Neural cell (in vitro differentiated cells): ENCODE measurements around the gene TCIRG1. TPM values are rescaled to one million over a fixed set of nuclear protein-coding genes. Genes with fewer than 3 reads are reported as not detected.

Experiments used
- H2AFZ ChIP-seq: fragments of 200-600, 300-800 bp; sonication (generic), shearing (Covaris generic); 2 replicates; pipeline ENCODE4 v1.6.0; 2014; ENCODE audit warnings: low read depth, mild to moderate bottlenecking, antibody characterized with exemption, low read length, moderate library complexity
- H3F3A ChIP-seq: fragments of 200-600 bp; shearing (Covaris generic); 2 replicates; pipeline ENCODE4 v1.6.1; 2016; ENCODE audit warnings: mild to moderate bottlenecking, moderate library complexity, mixed read lengths, antibody characterized with exemption, low read length; ENCODE audit not compliant: insufficient read depth, poor library complexity, severe bottlenecking
- H3K27ac ChIP-seq: fragments of 200-600, 300-800 bp; sonication (generic), shearing (Covaris generic); 2 replicates; pipeline ENCODE4 v1.5.1; 2014; ENCODE audit warnings: mild to moderate bottlenecking, low read length, moderate library complexity
- H3K27me3 ChIP-seq: fragments of 300-800, 200-600 bp; sonication (generic), shearing (Covaris generic); 2 replicates; pipeline ENCODE4 v1.6.0; 2014; ENCODE audit warnings: mild to moderate bottlenecking, low read depth, low read length, moderate library complexity; ENCODE audit not compliant: insufficient read depth
- H3K36me3 ChIP-seq: fragments of 300-800, 200-600 bp; sonication (generic), shearing (Covaris generic); 2 replicates; pipeline ENCODE4 v1.5.1; 2014; ENCODE audit warnings: mild to moderate bottlenecking, antibody characterized with exemption, low read length, moderate library complexity; ENCODE audit not compliant: insufficient read depth
- H3K4me2 ChIP-seq: fragments of 300-800, 200-600 bp; sonication (generic), shearing (Covaris generic); 2 replicates; pipeline ENCODE4 v1.6.0; 2014; ENCODE audit warnings: mild to moderate bottlenecking, low read length
- H3K4me3 ChIP-seq: fragments of 300-800, 200-600 bp; sonication (generic), shearing (Covaris generic); 2 replicates; pipeline ENCODE4 v1.5.1; 2014; ENCODE audit warnings: mild to moderate bottlenecking, low read length, moderate library complexity
- H3K79me2 ChIP-seq: fragments of 200-600 bp; shearing (Covaris generic); replicated peaks from 2 replicates; pipeline ENCODE4 v1.6.0; 2014; ENCODE audit warnings: mild to moderate bottlenecking, low read length, moderate library complexity; ENCODE audit not compliant: insufficient read depth
- H3K9ac ChIP-seq: fragments of 300-800, 200-600 bp; sonication (generic), shearing (Covaris generic); 2 replicates; pipeline ENCODE4 v1.6.1; 2016; ENCODE audit warnings: mild to moderate bottlenecking, low read length, mixed read lengths
- H3K9me2 ChIP-seq: fragments of 200-600 bp; shearing (Covaris generic); 2 replicates; pipeline ENCODE4 v1.6.1; 2016; ENCODE audit warnings: mild to moderate bottlenecking, low read length, mixed read lengths; ENCODE audit not compliant: insufficient read depth
- H3K9me3 ChIP-seq: fragments of 200-600, 300-800 bp; sonication (generic), shearing (Covaris generic); 2 replicates; pipeline ENCODE4 v1.6.1; 2016; ENCODE audit warnings: mild to moderate bottlenecking, mixed run types, low read length, moderate library complexity, mixed read lengths
- H4K20me1 ChIP-seq: fragments of 200-600 bp; shearing (Covaris generic); 2 replicates; pipeline ENCODE4 v1.6.1; 2016; ENCODE audit warnings: mild to moderate bottlenecking, mixed run types; ENCODE audit not compliant: insufficient read depth
- CTCF ChIP-seq: fragments of 450-650 bp; IDR thresholded peaks from 2 replicates; pipeline ENCODE4 v1.5.1; 2014; ENCODE audit warnings: antibody characterized with exemption, mild to moderate bottlenecking, moderate library complexity; ENCODE audit not compliant: poor library complexity, severe bottlenecking
- EP300 ChIP-seq: fragments of 450-650 bp; conservative IDR thresholded peaks from 2 replicates; pipeline ENCODE4 v1.6.1; 2014; ENCODE audit warnings: antibody characterized with exemption, mild to moderate bottlenecking, moderate library complexity; ENCODE audit not compliant: poor library complexity, severe bottlenecking
- EZH2 ChIP-seq: fragments of 200-600, 300-800 bp; shearing (Covaris generic), sonication (generic); IDR thresholded peaks from 2 replicates; pipeline ENCODE4 v1.6.1; 2014; ENCODE audit warnings: antibody characterized with exemption, low read length, borderline replicate concordance, mild to moderate bottlenecking; ENCODE audit not compliant: insufficient read depth, poor library complexity, severe bottlenecking
- MXI1 ChIP-seq: fragments of 450-650 bp; conservative IDR thresholded peaks from 2 replicates; pipeline ENCODE4 v1.6.1; 2014; ENCODE audit warnings: antibody characterized with exemption, mild to moderate bottlenecking; ENCODE audit not compliant: poor library complexity, severe bottlenecking
- POLR2AphosphoS5 ChIP-seq: IDR thresholded peaks from 2 replicates; pipeline ENCODE4 v1.6.1; 2012
- RAD21 ChIP-seq: fragments of 450-650 bp; conservative IDR thresholded peaks from 2 replicates; pipeline ENCODE4 v1.6.1; 2014; ENCODE audit warnings: antibody characterized with exemption, mild to moderate bottlenecking, moderate library complexity
- REST ChIP-seq: IDR thresholded peaks from 2 replicates; pipeline ENCODE4 v1.6.1; 2012; ENCODE audit warnings: borderline replicate concordance
- SMC3 ChIP-seq: fragments of 450-650 bp; conservative IDR thresholded peaks from 2 replicates; pipeline ENCODE4 v1.6.1; 2014; ENCODE audit warnings: antibody characterized with exemption, mild to moderate bottlenecking, moderate library complexity; ENCODE audit not compliant: poor library complexity
- TAF1 ChIP-seq: IDR thresholded peaks from 2 replicates; pipeline ENCODE4 v1.6.1; 2012; ENCODE audit warnings: low read depth
- polyA plus RNA-seq: library from polyadenylated mRNA; depleted of rRNA; stranded (reverse); fragments of >200 nt; gene quantifications from 2 replicates; pipeline ENCODE4 v1.2.3, GENCODE V29; 2014

TCIRG1 gene
- polyA plus RNA-seq, 1 donor from 2014 or later = 1.8 TPM

GRCh38 chr11:68032003-68032402, 6.8 kb upstream of the TCIRG1 start:
- Histone ChIP-seq H3K4me3 (peak overlapping the region; percentile 77), H3K4me2 (peak overlapping the region; percentile 59), H3F3A (no peaks in the 10 kb centered on the region), H3K27me3 (no peaks in the 10 kb centered on the region), H3K79me2 (peaks cover 12% of the 10 kb centered on the region), H4K20me1 (no peaks in the 10 kb centered on the region), H3K9me3 (no peaks in the 10 kb centered on the region), H3K9ac (peak overlapping the region; percentile 84), H2AFZ (no peak overlapping the region), H3K27ac (no peak overlapping the region), H3K36me3 (no peaks in the 10 kb centered on the region), H3K9me2 (no peaks in the 10 kb centered on the region)
- TF ChIP-seq CTCF (no peak), TAF1 (no peak), SMC3 (no peak), EZH2 (no peak), EP300 (no peak), POLR2AphosphoS5 (no peak), REST (no peak), MXI1 (no peak), RAD21 (no peak)

GRCh38 chr11:68032997-68033707, 5.7 kb upstream of the TCIRG1 start:
- no peaks in the 10 kb centered on the region for H3K9me2 ChIP-seq
- H3K4me2 ChIP-seq = no peak overlapping the region
- H3K27ac ChIP-seq = no peak overlapping the region
- no peaks in the 10 kb centered on the region for H3K9me3 ChIP-seq
- H2AFZ ChIP-seq = no peak overlapping the region
- H3K36me3 ChIP-seq = no peaks in the 10 kb centered on the region
- H4K20me1 ChIP-seq = no peaks in the 10 kb centered on the region
- peaks cover 12% of the 10 kb centered on the region for H3K79me2 ChIP-seq
- TF ChIP-seq POLR2AphosphoS5 (no peak), CTCF (no peak), RAD21 (no peak), EZH2 (no peak), REST (no peak), MXI1 (no peak), TAF1 (no peak), EP300 (no peak), SMC3 (no peak)
- no peaks in the 10 kb centered on the region for H3F3A ChIP-seq
- H3K4me3 ChIP-seq = no peak overlapping the region
- H3K27me3 ChIP-seq = no peaks in the 10 kb centered on the region
- no peak overlapping the region for H3K9ac ChIP-seq
